PC-9 (cell line): Measurements from ENCODE around the gene FBP2.

Source experiments
- CTCF ChIP-seq: fragments of 200-600 bp; sonication (generic); conservative IDR thresholded peaks from 2 replicates; pipeline ENCODE4 v1.6.1; 2017; ENCODE audit warnings: mixed run types, antibody characterized with exemption, mild to moderate bottlenecking, moderate library complexity
- EZH2 ChIP-seq: fragments of 200-600 bp; sonication (generic); IDR thresholded peaks from 2 replicates; pipeline ENCODE4 v1.8.0; 2017; ENCODE audit warnings: antibody characterized with exemption, low read depth

- TF ChIP-seq CTCF: no peak
- no peak for TF ChIP-seq EZH2
Observed at GRCh38 chr9:94588681-94589080, 4.9 kb downstream of the FBP2 start.
